GM19452 (cell line): ENCODE results near the gene HM13.
"Not testable (repeated sequence)": the region's sequence is repeated elsewhere in the genome, so short reads cannot be mapped to it uniquely, and the experiment has no call there.

Experiments
- ATAC-seq: cut with Tn5 transposase; IDR thresholded peaks from one replicate; pipeline ENCODE4 v1.9.1; 2021; ENCODE audit not compliant: unreplicated experiment

The HM13 gene, protein sequence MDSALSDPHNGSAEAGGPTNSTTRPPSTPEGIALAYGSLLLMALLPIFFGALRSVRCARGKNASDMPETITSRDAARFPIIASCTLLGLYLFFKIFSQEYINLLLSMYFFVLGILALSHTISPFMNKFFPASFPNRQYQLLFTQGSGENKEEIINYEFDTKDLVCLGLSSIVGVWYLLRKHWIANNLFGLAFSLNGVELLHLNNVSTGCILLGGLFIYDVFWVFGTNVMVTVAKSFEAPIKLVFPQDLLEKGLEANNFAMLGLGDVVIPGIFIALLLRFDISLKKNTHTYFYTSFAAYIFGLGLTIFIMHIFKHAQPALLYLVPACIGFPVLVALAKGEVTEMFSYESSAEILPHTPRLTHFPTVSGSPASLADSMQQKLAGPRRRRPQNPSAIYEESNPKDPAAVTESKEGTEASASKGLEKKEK

DNA sequence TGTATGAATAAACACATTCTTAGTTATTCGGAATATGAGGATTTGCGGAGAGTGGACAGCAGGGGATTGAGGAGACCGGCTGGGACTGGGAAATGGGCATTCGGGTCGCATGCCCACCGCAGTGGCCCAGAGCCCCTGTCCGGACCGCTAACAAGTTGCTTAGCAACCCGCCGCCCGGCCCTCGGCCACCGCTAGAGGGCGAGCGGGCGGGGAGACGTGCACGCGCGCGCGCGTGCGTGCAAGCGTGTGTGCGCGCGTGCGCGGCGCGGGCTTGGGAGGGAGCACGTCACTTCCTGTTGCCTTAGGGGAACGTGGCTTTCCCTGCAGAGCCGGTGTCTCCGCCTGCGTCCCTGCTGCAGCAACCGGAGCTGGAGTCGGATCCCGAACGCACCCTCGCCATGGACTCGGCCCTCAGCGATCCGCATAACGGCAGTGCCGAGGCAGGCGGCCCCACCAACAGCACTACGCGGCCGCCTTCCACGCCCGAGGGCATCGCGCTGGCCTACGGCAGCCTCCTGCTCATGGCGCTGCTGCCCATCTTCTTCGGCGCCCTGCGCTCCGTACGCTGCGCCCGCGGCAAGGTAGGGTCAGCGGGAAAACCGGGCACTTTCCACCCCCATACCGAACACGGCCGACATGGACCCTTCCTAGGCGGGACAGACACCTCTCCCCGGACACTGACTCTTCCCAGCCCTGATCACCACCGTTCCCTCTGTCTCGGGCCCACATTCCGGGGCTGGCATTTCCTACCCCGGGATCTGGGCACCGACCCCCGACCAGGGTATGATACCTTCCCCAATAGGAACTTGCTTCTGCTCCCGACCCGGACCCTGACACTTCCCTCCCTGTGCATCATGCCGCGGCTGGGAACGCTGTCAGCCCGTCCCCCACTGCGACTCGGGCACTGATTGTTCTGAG is at the start of gene HM13:
TSS of gene HM13 (plus strand) at position 289 of the 918 bp plus-strand sequence. CDS start at position 399, 110 bp downstream.
- ATAC-seq = peak; percentile 87

DNA sequence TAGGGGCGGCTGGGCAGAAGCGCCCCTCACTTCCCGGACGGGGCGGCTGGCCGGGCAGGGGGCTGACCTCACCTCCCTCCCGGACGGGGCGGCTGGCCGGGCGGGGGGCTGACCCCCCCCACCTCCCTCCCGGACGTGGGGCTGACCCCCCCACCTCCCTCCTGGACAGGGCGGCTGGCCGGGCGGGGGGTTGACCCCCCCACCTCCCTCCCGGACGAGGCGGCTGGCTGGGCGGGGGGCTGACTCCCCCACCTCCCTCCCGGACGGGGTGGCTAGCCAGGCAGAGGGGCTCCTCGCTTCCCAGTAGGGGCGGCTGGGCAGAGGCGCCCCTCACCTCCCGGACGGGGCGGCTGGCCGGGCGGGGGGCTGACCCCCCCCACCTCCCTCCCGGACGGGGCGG is 43.3 kb upstream of the HM13 start:
- not testable (repeated sequence) for ATAC-seq

DNA sequence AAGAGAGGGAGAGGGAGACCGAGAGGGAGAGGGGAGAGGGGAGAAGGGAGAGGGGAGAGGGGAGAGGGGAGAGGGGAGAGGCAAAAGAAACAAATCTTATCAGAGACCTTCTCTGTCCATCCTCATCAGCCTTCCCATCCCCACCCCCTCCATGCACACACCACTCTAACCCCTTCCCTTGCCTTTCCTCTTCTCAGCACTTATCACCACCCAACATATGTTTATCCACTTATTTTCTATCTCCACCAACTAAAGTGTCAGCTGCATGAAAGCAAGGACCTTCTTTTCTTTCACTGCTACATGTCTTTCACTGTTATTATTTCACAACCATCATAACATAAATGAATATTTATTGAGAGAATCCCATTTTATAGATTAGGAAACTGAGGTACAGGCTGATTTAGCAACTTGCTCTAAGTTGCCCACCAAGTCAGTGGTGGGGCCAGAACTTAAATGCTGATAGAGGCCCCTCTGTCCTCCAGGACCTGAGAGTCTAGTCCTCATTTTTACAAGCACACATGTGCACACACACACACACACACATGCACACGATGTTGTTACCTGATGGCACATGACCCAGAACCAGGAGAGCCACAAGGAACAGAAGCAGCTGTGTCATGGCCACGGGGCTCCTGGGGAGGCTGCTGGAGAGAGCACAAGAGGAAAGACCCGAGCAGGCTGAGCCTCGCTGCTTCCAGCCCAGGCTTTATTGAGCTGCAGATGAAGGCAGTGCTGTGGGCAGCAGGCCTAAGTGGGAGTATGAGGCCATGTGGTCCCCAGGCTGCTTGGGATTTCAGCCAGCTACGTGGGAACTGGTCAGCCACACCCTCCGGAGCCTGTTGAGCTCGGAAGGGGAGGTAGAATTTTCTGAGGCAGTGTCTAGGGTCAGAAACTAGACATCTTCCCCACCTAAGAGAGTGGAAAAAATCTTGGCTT is 41.6 kb upstream of the HM13 start:
- no peak for ATAC-seq

DNA sequence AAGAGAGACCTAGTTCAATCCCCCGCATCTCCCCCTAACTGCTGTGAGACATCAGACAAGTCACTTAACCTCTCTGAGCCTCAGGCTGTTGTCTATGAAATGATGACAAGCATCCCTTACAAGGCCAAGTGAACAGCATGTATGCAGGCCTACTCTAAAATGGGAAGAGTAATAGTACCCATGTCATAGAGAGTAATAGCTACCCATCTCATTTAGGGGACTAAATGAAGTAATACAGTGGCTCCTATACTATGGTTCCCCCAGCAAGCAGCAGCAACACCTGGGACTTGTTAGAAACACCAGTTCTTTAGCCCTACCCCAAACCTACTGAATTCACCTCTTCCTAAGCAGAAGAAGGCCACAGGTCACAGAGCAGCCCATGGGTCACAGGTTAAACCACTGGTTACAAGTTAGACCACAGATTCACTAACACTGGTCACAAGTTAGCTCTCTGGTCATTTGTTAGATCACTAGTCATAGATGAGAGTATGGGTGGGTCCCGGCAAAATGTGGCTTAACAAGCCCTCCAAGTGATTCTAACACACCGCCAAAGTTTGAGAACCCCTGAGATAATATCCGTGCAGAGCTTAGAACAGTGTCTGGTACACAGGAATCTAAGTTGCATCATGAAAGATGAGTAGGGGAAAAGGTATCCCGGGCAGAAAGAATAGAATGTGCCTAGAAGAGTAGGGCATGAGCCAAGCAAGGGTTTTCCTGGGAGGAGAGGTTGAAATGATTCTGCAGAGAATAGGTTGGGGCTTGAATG is 40.7 kb upstream of the HM13 start:
- peak; percentile 39 for ATAC-seq

DNA sequence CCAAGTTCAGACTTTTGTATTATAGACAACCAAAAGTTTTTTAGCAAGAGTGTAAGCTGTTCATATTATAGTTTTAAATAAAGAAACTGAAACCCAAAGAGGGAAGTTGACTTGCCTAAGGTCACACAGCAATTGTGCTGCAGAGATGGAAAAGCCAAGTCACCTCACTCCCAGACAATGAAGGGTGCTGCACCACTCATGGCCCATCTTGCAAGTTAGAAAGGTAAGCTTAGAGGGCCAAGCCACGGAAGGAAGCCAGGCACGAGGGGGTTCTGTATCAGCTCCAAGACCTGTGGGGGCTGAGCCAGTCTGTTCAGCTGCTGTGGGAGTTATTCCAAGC is 40.2 kb upstream of the HM13 start:
- ATAC-seq = peak; percentile 65

DNA sequence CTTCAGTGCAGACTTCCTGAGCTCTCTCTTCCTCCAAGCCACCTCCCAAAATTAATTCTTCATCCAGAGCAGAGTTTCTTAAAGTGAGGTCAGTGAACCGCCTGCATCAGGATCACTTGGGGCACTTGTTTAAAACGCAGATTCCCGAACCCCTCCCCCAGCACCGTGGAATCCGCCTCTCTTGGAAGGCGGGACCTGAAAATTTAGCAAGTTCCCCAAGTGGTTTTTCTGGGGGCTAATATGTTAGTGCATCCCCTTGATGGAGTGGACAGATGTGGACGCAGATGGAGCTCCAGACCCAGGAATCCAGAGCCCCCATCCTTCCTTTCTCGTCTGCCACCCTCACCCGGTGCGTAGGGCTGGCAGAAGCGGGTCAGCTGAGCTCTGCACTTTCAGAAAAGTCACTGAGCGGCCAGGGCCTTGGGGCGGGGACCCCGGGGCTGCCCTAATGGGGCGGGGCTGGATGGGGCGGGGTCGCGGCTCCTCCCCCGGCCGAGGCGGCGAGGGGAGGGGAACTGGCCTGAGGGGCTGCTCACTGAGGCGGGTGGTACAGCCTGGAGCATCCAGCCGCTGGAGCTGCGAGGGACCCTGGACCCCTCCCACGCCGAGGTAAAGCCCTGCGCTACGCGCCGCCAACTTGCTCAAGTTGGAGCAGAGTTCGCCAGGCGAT is 39.3 kb upstream of the HM13 start, which contains the start of the genes DEFB124 and REM1:
TSS of gene DEFB124 (minus strand) at position 370 of the 670 bp plus-strand sequence. CDS start 2,114 bp downstream, outside the sequence.
TSS of gene REM1 (plus strand) at position 531 of the 670 bp plus-strand sequence. CDS start 1,158 bp downstream, outside the sequence.
- ATAC-seq = no peak

DNA sequence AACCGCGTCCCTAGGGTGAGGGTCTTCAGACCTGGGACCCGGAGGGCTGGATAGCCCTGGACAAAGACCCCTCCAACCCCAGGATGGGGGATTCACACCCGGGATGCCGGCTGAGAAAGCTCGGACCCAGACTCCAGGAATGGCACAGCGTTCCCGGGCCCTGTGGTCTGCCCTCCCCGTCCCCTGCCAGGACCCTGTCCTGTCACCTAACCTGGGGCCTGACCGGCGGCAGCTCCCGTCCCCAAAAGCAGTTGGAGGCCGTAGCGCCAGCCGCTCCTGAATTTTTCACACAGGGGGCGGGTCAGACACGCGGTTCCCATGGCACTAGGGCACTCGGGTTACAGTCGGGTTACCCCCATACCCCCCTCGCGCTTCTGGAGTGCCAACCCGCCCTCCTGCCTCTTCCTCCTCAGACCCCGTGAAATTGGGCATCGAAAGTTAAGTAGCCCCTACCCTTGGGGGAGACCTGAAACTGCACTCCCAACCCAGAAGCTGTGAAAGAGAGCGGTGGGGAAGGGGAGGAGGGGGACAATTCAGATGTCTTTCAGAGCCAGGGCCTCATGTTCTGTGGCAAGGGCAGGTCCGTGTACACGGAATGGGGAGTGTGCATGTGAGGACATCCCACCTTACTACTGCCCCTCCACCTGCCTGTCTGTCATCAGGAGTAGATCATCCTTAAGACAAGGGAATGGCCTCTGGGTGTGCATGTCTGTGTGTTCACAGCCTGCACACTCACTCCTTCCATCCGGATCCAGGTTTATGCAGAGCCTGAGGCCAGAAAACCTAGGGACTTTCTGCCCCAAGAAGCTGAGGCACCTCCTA is 38.6 kb upstream of the HM13 start:
- ATAC-seq = no peak

DNA sequence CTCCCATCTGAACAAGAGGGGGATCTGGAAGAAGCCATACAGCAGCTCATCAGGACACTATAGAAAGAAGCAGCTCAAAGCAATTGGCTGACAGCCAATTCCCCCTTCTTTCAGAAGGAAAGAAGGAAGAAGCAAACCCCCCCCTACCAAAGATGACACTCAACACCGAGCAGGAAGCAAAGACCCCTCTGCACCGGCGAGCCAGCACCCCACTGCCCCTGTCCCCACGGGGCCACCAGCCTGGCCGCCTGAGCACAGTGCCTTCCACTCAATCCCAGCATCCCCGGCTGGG is 38.0 kb upstream of the HM13 start:
- no peak for ATAC-seq

DNA sequence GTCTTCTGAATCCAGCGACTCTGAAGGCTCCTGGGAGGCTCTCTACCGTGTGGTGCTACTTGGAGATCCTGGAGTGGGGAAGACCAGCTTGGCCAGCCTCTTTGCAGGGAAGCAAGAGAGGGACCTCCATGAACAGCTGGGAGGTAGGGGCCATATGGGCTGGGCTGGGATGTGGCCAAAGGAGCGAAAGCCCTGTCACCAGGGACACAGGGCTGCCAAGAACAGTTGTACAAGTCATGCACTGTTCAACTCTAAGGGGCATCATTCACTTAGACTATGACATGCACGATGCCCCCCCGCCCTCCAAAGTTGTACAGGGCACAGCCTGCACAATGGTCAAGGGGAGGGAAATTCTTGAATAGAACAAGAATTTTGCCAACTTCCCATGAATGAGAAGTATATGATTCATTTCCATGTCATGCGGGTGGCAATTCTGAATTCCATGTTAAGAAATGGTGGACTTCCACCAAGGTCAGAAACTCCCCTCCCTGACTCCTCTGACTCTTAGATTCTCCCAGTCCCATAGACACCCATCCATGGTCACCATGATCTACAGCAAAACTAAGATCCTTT is 37.5 kb upstream of the HM13 start:
- ATAC-seq = no peak

DNA sequence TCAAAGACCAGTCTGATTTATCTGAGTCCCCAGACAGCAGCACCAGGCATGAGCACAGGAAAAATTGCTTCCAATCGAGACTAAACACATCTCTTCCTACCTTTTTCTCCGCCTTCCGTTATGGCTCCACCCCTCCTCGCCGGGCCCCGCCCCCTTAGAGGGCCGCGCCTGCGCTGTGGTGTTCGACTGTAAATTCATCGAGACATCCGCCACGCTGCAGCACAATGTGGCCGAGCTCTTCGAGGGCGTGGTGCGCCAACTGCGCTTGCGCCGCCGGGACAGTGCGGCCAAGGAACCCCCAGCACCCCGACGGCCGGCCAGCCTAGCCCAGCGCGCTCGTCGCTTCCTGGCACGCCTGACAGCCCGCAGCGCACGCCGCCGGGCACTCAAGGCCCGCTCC is 30.2 kb upstream of the HM13 start:
- ATAC-seq = no peak

DNA sequence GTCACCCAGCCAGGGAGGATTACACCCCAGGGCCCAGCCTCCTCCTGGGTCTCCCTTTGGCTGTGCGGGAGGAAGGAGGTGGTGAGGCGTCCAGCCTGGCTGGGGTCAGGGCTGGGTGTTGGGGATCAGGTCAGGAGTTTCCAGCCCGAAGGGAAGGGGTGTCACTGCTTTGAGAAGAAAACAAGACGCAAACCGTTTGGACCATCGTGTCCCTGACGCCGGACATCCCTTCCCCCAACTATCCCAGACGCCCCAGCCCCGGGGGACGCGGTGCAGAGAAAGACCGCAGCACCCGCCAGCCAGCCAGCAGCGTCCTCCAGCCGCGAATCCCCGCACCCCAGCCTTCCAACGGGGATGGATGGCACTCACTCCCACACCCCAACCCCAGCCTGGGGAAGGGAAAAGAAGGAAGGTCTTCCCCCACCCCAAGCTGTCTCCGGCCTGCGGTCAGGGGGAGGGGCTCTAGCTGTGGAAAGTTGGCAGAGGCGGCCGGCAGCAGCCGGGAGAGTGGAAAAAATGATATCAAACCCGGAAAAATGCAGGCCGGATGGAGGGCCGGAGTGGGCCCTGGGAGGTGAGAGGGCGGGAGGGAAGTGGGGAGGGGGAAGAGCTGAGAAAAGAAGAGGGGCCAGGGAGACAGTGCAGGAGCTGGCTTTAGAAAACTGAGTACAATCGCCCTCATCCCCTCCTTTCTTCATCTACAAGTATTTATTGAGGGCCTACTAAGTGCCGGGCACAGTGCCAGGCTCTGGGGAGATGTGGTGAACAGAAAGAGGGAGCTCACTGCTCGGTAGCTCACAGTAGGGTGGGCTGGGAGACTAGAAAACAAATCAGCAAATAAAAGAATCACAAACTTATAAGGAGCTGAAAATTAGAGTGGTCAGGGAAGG is 28.5 kb upstream of the HM13 start:
- ATAC-seq = no peak

DNA sequence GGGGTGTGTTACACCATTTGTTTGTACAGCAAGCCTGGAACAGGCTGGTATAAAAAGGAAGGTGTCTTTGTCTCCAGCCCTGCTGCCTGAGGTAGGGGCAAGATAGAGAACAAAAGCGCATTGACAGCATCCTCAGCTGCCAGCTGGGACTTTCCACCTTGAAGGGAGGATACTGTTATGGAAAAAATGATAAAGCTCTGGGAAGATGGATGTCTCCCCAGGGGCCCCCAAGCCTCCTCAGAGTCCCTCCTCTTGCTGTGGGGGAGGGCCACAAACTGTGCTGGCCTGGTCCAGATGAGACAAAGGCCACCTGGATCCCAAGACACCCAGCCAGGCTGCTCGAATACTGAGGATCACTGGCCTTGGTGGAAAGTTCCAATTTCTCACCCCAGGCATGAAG is 26.1 kb upstream of the HM13 start:
- no peak for ATAC-seq

DNA sequence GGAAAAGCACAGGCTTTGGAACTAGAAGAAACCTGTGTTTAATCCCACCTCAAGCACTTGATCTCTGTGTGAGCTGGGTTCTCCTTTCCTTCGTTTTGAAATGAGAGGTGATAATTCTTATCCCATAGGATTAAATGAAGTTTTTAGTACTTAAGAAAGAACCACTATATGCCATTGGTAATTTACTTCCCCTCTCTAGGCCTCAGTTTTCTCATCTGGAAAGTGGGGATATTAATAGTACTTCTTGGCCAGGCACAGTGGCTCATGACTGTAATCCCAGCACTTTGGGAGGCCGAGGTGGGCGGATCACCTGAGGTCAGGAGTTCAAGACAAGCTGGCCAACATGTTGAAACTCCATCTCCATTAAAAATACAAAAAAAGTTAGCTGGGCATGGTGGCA is 25.1 kb upstream of the HM13 start:
- ATAC-seq = no peak

DNA sequence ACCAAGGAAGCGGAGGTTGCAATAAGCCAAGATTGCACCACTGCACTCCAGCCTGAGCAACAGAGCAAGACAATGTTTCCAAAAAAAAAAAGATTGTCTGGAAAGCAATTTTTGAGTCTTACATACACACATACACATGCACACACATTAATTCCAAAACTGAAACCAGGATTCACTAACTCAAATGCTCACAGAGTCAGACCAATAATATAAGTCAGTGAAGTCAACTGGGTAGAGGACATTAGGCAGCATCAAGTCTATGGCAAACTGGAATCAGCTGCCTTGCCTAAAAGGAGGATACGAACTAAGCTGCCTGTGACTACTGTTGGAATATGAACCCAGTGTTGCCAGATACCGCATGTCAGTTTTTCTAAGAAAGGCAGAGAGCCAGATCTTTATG is 23.5 kb upstream of the HM13 start:
- ATAC-seq = no peak

DNA sequence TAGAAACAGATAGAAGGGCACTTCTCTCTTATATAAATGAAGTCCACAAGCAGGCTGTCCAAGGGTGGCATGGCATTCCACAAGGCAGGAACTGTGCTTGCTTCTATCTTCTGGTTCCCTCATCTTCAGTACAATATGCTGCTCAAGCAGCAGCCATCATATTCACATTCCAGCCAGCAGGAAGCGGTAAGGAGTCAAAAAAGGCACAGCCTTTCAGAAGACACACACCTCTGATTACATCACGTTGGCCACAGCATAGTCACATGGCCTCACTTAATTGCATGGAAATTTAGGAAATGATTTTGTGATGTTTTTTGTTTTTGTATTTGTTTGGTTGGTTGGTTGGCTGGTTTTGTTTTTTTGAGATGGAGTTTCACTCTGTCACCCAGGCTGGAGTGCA is 20.1 kb upstream of the HM13 start:
- no peak for ATAC-seq

DNA sequence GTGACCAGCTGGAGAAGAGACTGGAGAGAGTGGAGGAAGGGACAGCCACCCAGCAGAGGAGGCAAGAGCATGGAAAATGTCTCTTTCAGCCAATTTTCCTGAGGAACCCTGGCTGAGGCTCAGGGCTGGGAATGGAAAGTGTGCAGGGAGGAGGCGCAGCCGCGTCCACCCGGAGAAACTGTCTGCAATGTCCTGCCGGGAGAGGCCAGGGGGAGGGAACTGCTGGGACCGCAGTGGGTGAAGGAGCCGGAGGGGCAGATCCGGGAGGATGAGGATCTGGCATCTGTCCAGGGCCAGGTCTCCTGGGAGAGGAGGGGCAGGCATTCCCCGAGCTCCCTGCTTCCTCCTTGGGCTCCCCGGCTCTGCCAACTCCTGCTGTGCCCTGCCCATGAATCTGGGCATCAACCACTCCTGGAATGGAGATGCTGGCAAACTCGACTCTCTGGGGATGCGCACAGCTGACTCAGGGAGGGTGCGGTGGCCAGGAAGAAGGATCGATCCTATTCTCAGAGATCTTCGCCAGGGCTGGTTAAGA is 17.4 kb upstream of the HM13 start:
- ATAC-seq = no peak

DNA sequence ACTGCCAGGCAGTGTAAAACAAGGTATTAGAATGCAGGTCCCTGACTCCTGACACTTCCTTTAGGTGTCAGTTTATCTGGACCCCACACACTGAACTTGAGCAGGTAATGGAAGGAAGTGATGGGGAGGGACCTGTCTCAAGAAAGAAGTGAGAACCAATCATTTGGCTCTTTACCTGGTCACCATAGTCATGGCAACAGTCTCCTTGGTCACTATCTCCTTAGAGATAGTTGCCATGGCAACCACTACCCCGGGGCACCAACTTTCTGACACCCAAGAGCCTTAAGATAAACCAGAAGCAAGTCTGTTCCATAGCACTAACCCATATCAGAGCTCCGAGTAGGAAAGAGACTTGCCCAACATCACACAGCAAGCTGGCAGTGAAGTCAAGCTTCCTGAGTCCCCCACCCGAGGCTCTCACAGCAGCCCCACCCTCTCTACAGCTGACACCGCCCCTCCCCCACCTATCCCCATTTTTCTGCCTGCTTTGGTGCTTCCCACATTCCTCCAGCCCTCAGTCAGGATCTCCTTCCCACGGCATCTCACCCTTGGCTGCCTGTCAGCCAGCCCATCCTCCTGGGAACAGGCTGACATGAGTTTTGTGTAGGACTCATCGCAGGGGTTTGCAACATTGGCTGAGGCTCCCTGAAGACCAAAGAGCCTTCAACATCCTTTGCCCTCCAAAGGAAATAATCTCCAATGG is 16.3 kb upstream of the HM13 start:
- no peak for ATAC-seq
